Pericardium fibroblast (primary cell): Measurements from ENCODE around the gene CCDC116. TPM values are rescaled to one million over a fixed set of nuclear protein-coding genes. Genes with fewer than 3 reads are reported as not detected.

ENCODE experiments used
- total RNA-seq: library from RNA; depleted of rRNA; stranded (reverse); fragments of >200 nt; gene quantifications from 2 replicates; pipeline ENCODE4 v1.2.3, GENCODE V29; 2015

CCDC116 gene
- not detected in 2 replicates for total RNA-seq

GRCh38 chr22:21632237-21632895 lies at the start of gene CCDC116:
TSS of gene CCDC116 (plus strand) at chr22:21632760. CDS start at chr22:21633182, 422 bp downstream.

GRCh38 chr22:21629255-21630149 lies 3.1 kb upstream of the CCDC116 start, which contains the start of gene YDJC:
TSS of gene YDJC (minus strand) at chr22:21630022. CDS start at chr22:21630014, 8 bp downstream.

GRCh38 chr22:21641789-21642583 lies 9.4 kb downstream of the CCDC116 start, which contains the start of gene SDF2L1:
TSS of gene SDF2L1 (plus strand) at chr22:21642302. CDS start at chr22:21642337, 35 bp downstream.

Other genes with a start within 250 kb of the CCDC116 start
- gene RIMBP3B, start 249.0 kb upstream of the CCDC116 start, total RNA-seq: 0.09 and 0.23 TPM in 2 replicates
- 4.0 and 4.2 TPM in 2 replicates for gene HIC2, start 215.4 kb upstream of the CCDC116 start, total RNA-seq
- gene TMEM191C, start 165.4 kb upstream of the CCDC116 start, total RNA-seq: 0.23 and 0.51 TPM in 2 replicates
- 1.1 and 1.3 TPM in 2 replicates for gene RIMBP3C, start 81.3 kb upstream of the CCDC116 start, total RNA-seq
- 51.6 and 64.8 TPM in 2 replicates for gene UBE2L3, start 65.0 kb upstream of the CCDC116 start, total RNA-seq
- gene YDJC, start 2.7 kb upstream of the CCDC116 start, total RNA-seq: 41.7 and 66.5 TPM in 2 replicates
- 31.7 and 50.3 TPM in 2 replicates for gene SDF2L1, start 9.5 kb downstream of the CCDC116 start, total RNA-seq
- gene PPIL2, start 33.3 kb downstream of the CCDC116 start, total RNA-seq: 16.7 and 26.5 TPM in 2 replicates
- 0.68 and 1.9 TPM in 2 replicates for gene YPEL1, start 103.0 kb downstream of the CCDC116 start, total RNA-seq
- gene MAPK1, start 234.9 kb downstream of the CCDC116 start, total RNA-seq: 34.8 and 37.5 TPM in 2 replicates